Neural progenitor cell (in vitro differentiated cells): Measurements from ENCODE around the gene ELFN1. TPM values are rescaled to one million over a fixed set of nuclear protein-coding genes. Genes with fewer than 3 reads are reported as not detected.

Experiments
- DNase-seq: peaks from one replicate; pipeline ENCODE4 v3.0.0-alpha.2; 2016; ENCODE audit warnings: low spot score
- H2AFZ ChIP-seq: fragments of 200-600 bp; sonication (generic); replicated peaks from 2 replicates; pipeline ENCODE4 v1.6.1; 2016; ENCODE audit warnings: antibody characterized with exemption
- H3F3A ChIP-seq: fragments of 200-600 bp; sonication (generic); 2 replicates; pipeline ENCODE4 v1.6.1; 2016; ENCODE audit warnings: antibody characterized with exemption, low read depth
- H3K27ac ChIP-seq: fragments of 200-600 bp; sonication (generic); 2 replicates; pipeline ENCODE4 v1.5.1; 2016; ENCODE audit warnings: mild to moderate bottlenecking
- H3K27me3 ChIP-seq: fragments of 200-600 bp; sonication (generic); 2 replicates; pipeline ENCODE4 v1.6.1; 2016; ENCODE audit warnings: mild to moderate bottlenecking, moderate library complexity
- H3K36me3 ChIP-seq: fragments of 200-600 bp; sonication (generic); 2 replicates; pipeline ENCODE4 v1.5.1; 2016
- H3K4me1 ChIP-seq: fragments of 200-600 bp; sonication (generic); 2 replicates; pipeline ENCODE4 v1.6.1; 2016; ENCODE audit warnings: mixed run types
- H3K4me2 ChIP-seq: fragments of 200-600 bp; sonication (generic); 2 replicates; pipeline ENCODE4 v1.6.1; 2016
- H3K4me3 ChIP-seq: fragments of 200-600 bp; sonication (generic); 2 replicates; pipeline ENCODE4 v1.5.1; 2016
- H3K79me2 ChIP-seq: fragments of 200-600 bp; sonication (generic); 2 replicates; pipeline ENCODE4 v1.6.1; 2016; ENCODE audit warnings: low read depth
- H3K9ac ChIP-seq: fragments of 200-600 bp; sonication (generic); 2 replicates; pipeline ENCODE4 v1.6.1; 2016
- H3K9me3 ChIP-seq: fragments of 200-600 bp; sonication (generic); 2 replicates; pipeline ENCODE4 v1.5.1; 2016; ENCODE audit warnings: low read depth
- H4K20me1 ChIP-seq: fragments of 200-600 bp; sonication (generic); 2 replicates; pipeline ENCODE4 v1.6.1; 2016; ENCODE audit warnings: low read depth
- H3K27ac Mint-ChIP-seq: 3 replicates; pipeline ENCODE4 v1.8.0; 2021; ENCODE audit warnings: mixed read lengths
- H3K27me3 Mint-ChIP-seq: 2 replicates; pipeline ENCODE4 v1.8.0; 2022; ENCODE audit warnings: low read depth, mild to moderate bottlenecking, inconsistent platforms, moderate library complexity, mixed read lengths; ENCODE audit not compliant: insufficient read depth
- H3K36me3 Mint-ChIP-seq: 3 replicates; pipeline ENCODE4 v1.8.0; 2021; ENCODE audit warnings: mixed read lengths
- H3K4me1 Mint-ChIP-seq: 3 replicates; pipeline ENCODE4 v1.8.0; 2021; ENCODE audit warnings: mixed read lengths
- H3K4me3 Mint-ChIP-seq: 3 replicates; pipeline ENCODE4 v1.8.0; 2021; ENCODE audit warnings: mild to moderate bottlenecking, moderate library complexity, mixed read lengths
- H3K9me3 Mint-ChIP-seq: 3 replicates; pipeline ENCODE4 v1.8.0; 2020; ENCODE audit warnings: mixed read lengths
- CTCF ChIP-seq: fragments of 200-600 bp; sonication (generic); IDR thresholded peaks from 2 replicates; pipeline ENCODE4 v1.5.1; 2017; ENCODE audit warnings: antibody characterized with exemption, mild to moderate bottlenecking
- EZH2 ChIP-seq: fragments of 200-600 bp; sonication (generic); IDR thresholded peaks from 2 replicates; pipeline ENCODE4 v1.6.1; 2017; ENCODE audit warnings: antibody characterized with exemption, mild to moderate bottlenecking, moderate library complexity
- EZH2phosphoT487 ChIP-seq: fragments of 200-600 bp; sonication (generic); IDR thresholded peaks from 2 replicates; pipeline ENCODE4 v1.6.1; 2017; ENCODE audit warnings: antibody characterized with exemption
- total RNA-seq: library from RNA; depleted of rRNA; stranded (reverse); fragments of >200 nt; gene quantifications from 2 replicates; pipeline ENCODE4 v1.2.3, GENCODE V29; 2015; ENCODE audit warnings: low replicate concordance

ELFN1 gene
- total RNA-seq, 1 donor from 2014 or later = 2.2 TPM

GRCh38 chr7:1670894-1671593 lies 967 bp downstream of the ELFN1 start:
- Mint-ChIP-seq H3K27me3 (peaks cover 12% of the 10 kb centered on the region), H3K4me1 (peaks cover 16% of the 10 kb centered on the region), H3K9me3 (no peaks in the 10 kb centered on the region), H3K27ac (no peak overlapping the region), H3K36me3 (no peaks in the 10 kb centered on the region), H3K4me3 (peak overlapping the region; percentile 79)
- Histone ChIP-seq H2AFZ (no peak overlapping the region), H3K27ac (no peak overlapping the region), H3F3A (peaks cover 38% of the 10 kb centered on the region), H3K4me1 (peaks cover 35% of the 10 kb centered on the region), H3K79me2 (no peaks in the 10 kb centered on the region), H3K4me2 (peak overlapping the region; percentile 80), H3K9me3 (no peaks in the 10 kb centered on the region), H3K9ac (no peak overlapping the region), H4K20me1 (peaks cover 49% of the 10 kb centered on the region), H3K36me3 (no peaks in the 10 kb centered on the region), H3K27me3 (peaks cover 84% of the 10 kb centered on the region), H3K4me3 (peak overlapping the region; percentile 80)
- TF ChIP-seq CTCF (no peak), EZH2 (no peak), EZH2phosphoT487 (peak; percentile 20)
- no peak for DNase-seq

- Histone ChIP-seq H3K36me3 (no peaks in the 10 kb centered on the region), H3K9me3 (no peaks in the 10 kb centered on the region), H3K27ac (no peak overlapping the region), H3F3A (peaks cover 38% of the 10 kb centered on the region), H3K9ac (no peak overlapping the region), H4K20me1 (peaks cover 55% of the 10 kb centered on the region), H3K27me3 (peaks cover 76% of the 10 kb centered on the region), H3K79me2 (no peaks in the 10 kb centered on the region), H2AFZ (no peak overlapping the region), H3K4me1 (peaks cover 29% of the 10 kb centered on the region), H3K4me2 (peak overlapping the region; percentile 80), H3K4me3 (no peak overlapping the region)
- H3K36me3 Mint-ChIP-seq = no peaks in the 10 kb centered on the region
- peak overlapping the region; percentile 79 for H3K4me3 Mint-ChIP-seq
- DNase-seq = no peak
- TF ChIP-seq CTCF = peak; percentile 7
- TF ChIP-seq EZH2 = no peak
- TF ChIP-seq EZH2phosphoT487 = no peak
- H3K27me3 Mint-ChIP-seq = peaks cover 12% of the 10 kb centered on the region
- peaks cover 20% of the 10 kb centered on the region for H3K4me1 Mint-ChIP-seq
- H3K27ac Mint-ChIP-seq = no peak overlapping the region
- no peaks in the 10 kb centered on the region for H3K9me3 Mint-ChIP-seq
Measured at GRCh38 chr7:1671594-1672451, 1.7 kb downstream of the ELFN1 start.

GRCh38 chr7:1672851-1673486 lies 2.9 kb downstream of the ELFN1 start:
- Histone ChIP-seq H3K36me3 (no peaks in the 10 kb centered on the region), H2AFZ (no peak overlapping the region), H3K27me3 (peaks cover 64% of the 10 kb centered on the region), H3K9ac (no peak overlapping the region), H3K79me2 (no peaks in the 10 kb centered on the region), H3K4me2 (no peak overlapping the region), H3K9me3 (no peaks in the 10 kb centered on the region), H4K20me1 (peaks cover 54% of the 10 kb centered on the region), H3K4me3 (no peak overlapping the region), H3K27ac (no peak overlapping the region), H3F3A (peaks cover 29% of the 10 kb centered on the region), H3K4me1 (peaks cover 23% of the 10 kb centered on the region)
- peaks cover 14% of the 10 kb centered on the region for H3K27me3 Mint-ChIP-seq
- no peak for DNase-seq
- TF ChIP-seq EZH2phosphoT487 (no peak), CTCF (no peak), EZH2 (no peak)
- H3K27ac Mint-ChIP-seq = no peak overlapping the region
- H3K4me1 Mint-ChIP-seq = peaks cover 28% of the 10 kb centered on the region
- no peak overlapping the region for H3K4me3 Mint-ChIP-seq
- H3K36me3 Mint-ChIP-seq = no peaks in the 10 kb centered on the region
- no peaks in the 10 kb centered on the region for H3K9me3 Mint-ChIP-seq
